Caco-2 (cell line): ENCODE data around the gene CHRD. TPM values are rescaled to one million over a fixed set of nuclear protein-coding genes. Genes with fewer than 3 reads are reported as not detected.
A peak's percentile ranks its signal among the peaks of the same experiment; 100 is the strongest.

Experiments
- BruUV-seq: library from RNA; stranded (reverse); fragments of 400-500 nt; replicated peaks from 2 replicates; lab custom pipeline; 2021; lab: Mats Ljungman, UMichigan
- CTCF ChIA-PET: fragments of 300-600 bp; sonication (Branson Sonifier 250); formaldehyde crosslinking; loops from one replicate; lab custom pipeline; 2022; ENCODE audit warnings: antibody characterized with exemption; lab: Charles Lee
- POLR2A ChIA-PET: fragments of 300-600 bp; sonication (Branson Sonifier 250); formaldehyde crosslinking; loops from one replicate; lab custom pipeline; 2022; ENCODE audit warnings: antibody characterized with exemption; lab: Charles Lee
- DNase-seq, 2 experiments: peaks; one replicate each; pipeline versions ENCODE4 v3.0.0 to v3.0.0-alpha.2; 2020 to 2022
- H3K27me3 ChIP-seq: replicated peaks from 2 replicates; pipeline ENCODE4 v1.6.0; 2011; ENCODE audit warnings: low read length; ENCODE audit not compliant: control insufficient read depth, insufficient read depth
- H3K36me3 ChIP-seq: 2 replicates; pipeline ENCODE4 v1.5.1; 2011; ENCODE audit warnings: low read length; ENCODE audit not compliant: control insufficient read depth, insufficient read depth
- H3K4me1 ChIP-seq: fragments of 250-450 bp; sonication (Bioruptor Pico); 2 replicates; pipeline ENCODE4 v1.5.1; 2020; ENCODE audit warnings: mild to moderate bottlenecking
- H3K4me3 ChIP-seq: 2 replicates; pipeline ENCODE4 v1.5.1; 2011; ENCODE audit warnings: low read depth, mild to moderate bottlenecking, control low read depth, low read length
- H3K9me3 ChIP-seq: fragments of 250-450 bp; sonication (Bioruptor Pico); 2 replicates; pipeline ENCODE4 v1.5.1; 2020; ENCODE audit warnings: mild to moderate bottlenecking, moderate library complexity
- H3K27ac Mint-ChIP-seq: one replicate; pipeline ENCODE4 v1.8.0; 2022; ENCODE audit warnings: mixed read lengths; ENCODE audit not compliant: unreplicated experiment
- H3K27me3 Mint-ChIP-seq: one replicate; pipeline ENCODE4 v1.8.0; 2022; ENCODE audit warnings: mixed read lengths; ENCODE audit not compliant: insufficient read depth, unreplicated experiment
- H3K36me3 Mint-ChIP-seq: one replicate; pipeline ENCODE4 v1.8.0; 2022; ENCODE audit warnings: mild to moderate bottlenecking, mixed read lengths; ENCODE audit not compliant: insufficient read depth, unreplicated experiment
- H3K4me1 Mint-ChIP-seq: one replicate; pipeline ENCODE4 v1.8.0; 2022; ENCODE audit warnings: low read depth, mixed read lengths; ENCODE audit not compliant: unreplicated experiment
- H3K4me3 Mint-ChIP-seq: one replicate; pipeline ENCODE4 v1.8.0; 2022; ENCODE audit warnings: mild to moderate bottlenecking, moderate library complexity, mixed read lengths; ENCODE audit not compliant: unreplicated experiment
- H3K9me3 Mint-ChIP-seq: one replicate; pipeline ENCODE4 v1.8.0; 2022; ENCODE audit warnings: mixed read lengths; ENCODE audit not compliant: unreplicated experiment
- intact Hi-C: fragments of 100-400 bp; cut with micrococcal nuclease; formaldehyde crosslinking; loops from one replicate; pipeline ENCODE4 v1.10.0; 2022; ENCODE audit not compliant: unreplicated experiment
- total RNA-seq: library from RNA; stranded (reverse); gene quantifications from 2 replicates; pipeline ENCODE4 v1.2.3, GENCODE V29; 2022
- TF ChIP-seq, protein P1 (sequence below), 2 experiments: fragments of 200-600 bp in 1 of 2; IDR thresholded peaks; 1 replicate in 1 of 2; 2 replicates in 1 of 2; pipeline versions ENCODE4 v1.5.1 to v1.8.0; 2011 to 2022; ENCODE audit warnings: antibody characterized with exemption in 1 of 2, control low read depth in 1 of 2, inconsistent platforms in 1 of 2, low read depth in 1 of 2, low read length in 1 of 2, mild to moderate bottlenecking in 1 of 2, moderate library complexity in 1 of 2; ENCODE audit not compliant: insufficient read depth in 1 of 2, severe bottlenecking in 1 of 2, unreplicated experiment in 1 of 2

The CHRD gene
- total RNA-seq, 1 experiment from 2014 or later, result 6.4 TPM

DNA sequence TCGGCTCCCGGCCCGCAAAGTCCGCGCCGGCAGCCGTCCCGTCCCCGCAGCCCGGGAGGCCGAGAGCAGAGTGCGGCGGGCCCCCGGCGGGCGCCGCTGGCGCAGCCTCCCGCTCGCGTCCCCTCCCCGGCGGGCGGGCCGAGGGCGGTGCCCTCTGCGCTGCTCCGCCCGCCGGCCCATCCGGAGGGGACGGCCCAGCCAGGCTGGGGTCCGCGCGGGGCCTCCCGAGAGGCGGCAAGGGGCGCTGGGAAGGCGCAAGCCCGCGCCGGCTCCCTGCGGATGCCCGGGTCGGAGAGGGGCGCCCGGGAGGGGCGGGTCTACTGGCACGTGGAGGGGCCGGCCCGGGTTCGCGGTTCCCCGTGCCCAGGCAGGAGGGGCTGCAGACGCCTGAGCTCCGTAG is 18.3 kb upstream of the CHRD start, which contains the start of the genes CLCN2 and POLR2H:
TSS of gene CLCN2 (minus strand) at position 74 of the 400 bp plus-strand sequence. CDS start 126 bp downstream, outside the sequence.
TSS of gene POLR2H (plus strand) at position 179 of the 400 bp plus-strand sequence. CDS start 1,783 bp downstream, outside the sequence.
- peaks cover 35% of the 10 kb centered on the region for H3K36me3 Mint-ChIP-seq
- ChIA-PET CTCF (interaction anchor here (0.9 to 2.6 kb wide), 4 partner anchors 10 to 200 kb away, joined by 4 to 12 read pairs (median 5); partner anchors contain the start of genes EPHB3 and FAM131A), POLR2A (interaction anchor here (0.6 to 1.0 kb wide), 3 partner anchors 13 to 16 kb away, joined by 3 to 4 read pairs (median 3); no protein-coding TSS in a partner anchor)

DNA sequence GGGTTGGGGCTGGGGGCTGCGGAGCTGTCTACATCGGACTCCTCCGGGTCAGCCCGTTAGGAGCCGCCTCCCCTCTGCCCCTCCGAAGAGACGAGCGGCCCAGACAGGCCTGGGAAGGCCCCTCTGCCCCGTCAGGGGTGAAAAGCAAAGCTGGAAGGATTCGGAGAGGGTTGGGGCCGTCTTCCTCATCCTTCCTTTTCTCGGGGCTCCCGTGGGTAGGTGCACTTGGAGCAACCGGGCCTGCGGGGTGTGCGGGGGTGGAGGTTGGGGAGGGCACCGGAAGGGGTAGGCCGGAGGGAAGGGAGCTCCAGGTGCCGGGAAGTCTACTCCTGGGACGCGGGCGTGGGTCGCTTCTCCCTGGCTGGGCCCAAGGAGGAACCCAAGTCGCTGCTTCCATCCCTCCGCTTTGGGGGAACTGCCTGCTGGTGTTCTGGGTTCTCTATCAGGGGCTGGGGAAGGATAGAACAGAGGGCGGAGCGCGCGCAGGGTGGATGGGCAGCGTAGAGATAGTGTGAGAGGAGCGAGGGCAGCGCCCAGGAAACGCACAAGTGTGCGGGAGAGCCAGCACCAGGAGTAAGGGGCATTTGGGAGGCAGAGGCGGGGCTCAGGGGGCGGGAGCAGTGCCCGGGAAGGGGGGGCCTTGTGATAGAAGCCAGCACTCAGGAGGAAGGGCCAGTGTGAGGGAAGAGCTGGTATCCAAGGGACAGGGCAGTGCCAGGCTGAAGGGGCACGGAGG is 17.8 kb upstream of the CHRD start:
- Mint-ChIP-seq H3K9me3 (no peaks in the 10 kb centered on the region), H3K4me1 (peaks cover 11% of the 10 kb centered on the region), H3K27ac (peak overlapping the region; percentile 97), H3K27me3 (no peaks in the 10 kb centered on the region), H3K4me3 (peak overlapping the region; percentile 97), H3K36me3 (peaks cover 41% of the 10 kb centered on the region)
- TF ChIP-seq, protein P1, sequence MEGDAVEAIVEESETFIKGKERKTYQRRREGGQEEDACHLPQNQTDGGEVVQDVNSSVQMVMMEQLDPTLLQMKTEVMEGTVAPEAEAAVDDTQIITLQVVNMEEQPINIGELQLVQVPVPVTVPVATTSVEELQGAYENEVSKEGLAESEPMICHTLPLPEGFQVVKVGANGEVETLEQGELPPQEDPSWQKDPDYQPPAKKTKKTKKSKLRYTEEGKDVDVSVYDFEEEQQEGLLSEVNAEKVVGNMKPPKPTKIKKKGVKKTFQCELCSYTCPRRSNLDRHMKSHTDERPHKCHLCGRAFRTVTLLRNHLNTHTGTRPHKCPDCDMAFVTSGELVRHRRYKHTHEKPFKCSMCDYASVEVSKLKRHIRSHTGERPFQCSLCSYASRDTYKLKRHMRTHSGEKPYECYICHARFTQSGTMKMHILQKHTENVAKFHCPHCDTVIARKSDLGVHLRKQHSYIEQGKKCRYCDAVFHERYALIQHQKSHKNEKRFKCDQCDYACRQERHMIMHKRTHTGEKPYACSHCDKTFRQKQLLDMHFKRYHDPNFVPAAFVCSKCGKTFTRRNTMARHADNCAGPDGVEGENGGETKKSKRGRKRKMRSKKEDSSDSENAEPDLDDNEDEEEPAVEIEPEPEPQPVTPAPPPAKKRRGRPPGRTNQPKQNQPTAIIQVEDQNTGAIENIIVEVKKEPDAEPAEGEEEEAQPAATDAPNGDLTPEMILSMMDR (IDR thresholded peaks at IDR 0.05; ENCODE audit: insufficient read depth in 1 of 2, low read depth in 1 of 2, low read length in 1 of 2, severe bottlenecking in 1 of 2, unreplicated experiment in 1 of 2), result no peak
- CTCF ChIA-PET, result interaction anchor here (0.9 to 2.6 kb wide), 5 partner anchors 8 to 199 kb away, joined by 3 to 12 read pairs (median 5); partner anchors contain the start of genes EPHB3 and FAM131A
- Histone ChIP-seq H3K4me3 (peak overlapping the region; percentile 74), H3K36me3 (0 out of 2 replicates have a peak, but pooled peaks cover 1% of the 10 kb centered on the region), H3K27me3 (no peaks in the 10 kb centered on the region; the same call in 1 of the 2 replicates), H3K4me1 (peaks cover 6% of the 10 kb centered on the region; the same call in 1 of the 2 replicates), H3K9me3 (no peaks in the 10 kb centered on the region)
- no TSS peak for BruUV-seq
- POLR2A ChIA-PET, result interaction anchor here (0.6 to 1.7 kb wide), 8 partner anchors 9 to 199 kb away, joined by 3 to 8 read pairs (median 4); partner anchors contain the start of gene EPHB3
- DNase-seq, result no peak
- intact Hi-C loops, result loop anchor here (1.0 kb wide), 1 partner anchor 17 kb away; no protein-coding TSS in a partner anchor

More for the DNA sequence above, 18.3 kb upstream of the CHRD start, which contains the start of the genes CLCN2 and POLR2H:
- Mint-ChIP-seq H3K4me1 (peaks cover 11% of the 10 kb centered on the region), H3K4me3 (peak within 1 kb of the TSS; percentile 97), H3K27ac (peak within 1 kb of the TSS; percentile 97), H3K9me3 (no peaks in the 10 kb centered on the region), H3K27me3 (no peaks in the 10 kb centered on the region)
- peaks cover 6% of the 10 kb centered on the region; the same call in 1 of the 2 replicates for H3K4me1 ChIP-seq
- no peaks in the 10 kb centered on the region for H3K9me3 ChIP-seq
- TF ChIP-seq, protein P1 (IDR thresholded peaks at IDR 0.05; ENCODE audit: insufficient read depth in 1 of 2, low read depth in 1 of 2, low read length in 1 of 2, severe bottlenecking in 1 of 2, unreplicated experiment in 1 of 2), result no peak
- H3K27me3 ChIP-seq, result no peaks in the 10 kb centered on the region; the same call in 1 of the 2 replicates
- H3K4me3 ChIP-seq, result peak within 1 kb of the TSS; percentile 74
- peak; percentile 66 to 82 for DNase-seq
- H3K36me3 ChIP-seq, result 0 out of 2 replicates have a peak, but pooled peaks cover 1% of the 10 kb centered on the region
- intact Hi-C loops, result loop anchor here (1.0 kb wide), 1 partner anchor 16 kb away; no protein-coding TSS in a partner anchor
- no TSS peak for BruUV-seq
